Cardiac septum (tissue), 1 donor: ENCODE measurements around the gene CBLN1. TPM values are rescaled to one million over a fixed set of nuclear protein-coding genes. Genes with fewer than 3 reads are reported as not detected.
"Not testable (repeated sequence)": the region's sequence is repeated elsewhere in the genome, so short reads cannot be mapped to it uniquely, and the experiment has no call there.

Experiments used
- DNase-seq: peaks from one replicate; pipeline ENCODE4 v3.0.0-alpha.2; 2020; ENCODE audit warnings: low spot score
- intact Hi-C: fragments of 100-400 bp; cut with DNase I; formaldehyde crosslinking; loops from one replicate; pipeline ENCODE4 v1.14.0; 2022
- total RNA-seq: library from RNA; stranded (reverse); fragmentation: NEBNext Ultra II Directional; extraction: Animal tissue kit (Norgen Biotek cat#: 25700); gene quantifications from one replicate; pipeline ENCODE4 v1.2.1, GENCODE V29; 2021
- donor health status: DM: no; HTN: no; CAD: no.

Gene CBLN1
- total RNA-seq, 1 donor from 2014 or later: 1.5 TPM

- not testable (repeated sequence) for DNase-seq
Observed at GRCh38 chr16:49228335-49228734, 53.3 kb downstream of the CBLN1 start.

More at GRCh38 chr16:49228335-49228734, 53.3 kb downstream of the CBLN1 start:
- intact Hi-C loops: not testable (repeated sequence)

Other genes with a start within 250 kb of the CBLN1 start
- gene C16orf78, start 92.0 kb upstream of the CBLN1 start, total RNA-seq: not detected